Measurements from ENCODE around the gene EIF2B4. TPM values are rescaled to one million over a fixed set of nuclear protein-coding genes. Genes with fewer than 3 reads are reported as not detected.

Gene EIF2B4
- total and polyA plus RNA-seq, 2 of the 13 experiments (the other 11 are each of a cell fraction or from before 2014, with no cell fraction given) = 91.5 to 96.4 TPM

DNA sequence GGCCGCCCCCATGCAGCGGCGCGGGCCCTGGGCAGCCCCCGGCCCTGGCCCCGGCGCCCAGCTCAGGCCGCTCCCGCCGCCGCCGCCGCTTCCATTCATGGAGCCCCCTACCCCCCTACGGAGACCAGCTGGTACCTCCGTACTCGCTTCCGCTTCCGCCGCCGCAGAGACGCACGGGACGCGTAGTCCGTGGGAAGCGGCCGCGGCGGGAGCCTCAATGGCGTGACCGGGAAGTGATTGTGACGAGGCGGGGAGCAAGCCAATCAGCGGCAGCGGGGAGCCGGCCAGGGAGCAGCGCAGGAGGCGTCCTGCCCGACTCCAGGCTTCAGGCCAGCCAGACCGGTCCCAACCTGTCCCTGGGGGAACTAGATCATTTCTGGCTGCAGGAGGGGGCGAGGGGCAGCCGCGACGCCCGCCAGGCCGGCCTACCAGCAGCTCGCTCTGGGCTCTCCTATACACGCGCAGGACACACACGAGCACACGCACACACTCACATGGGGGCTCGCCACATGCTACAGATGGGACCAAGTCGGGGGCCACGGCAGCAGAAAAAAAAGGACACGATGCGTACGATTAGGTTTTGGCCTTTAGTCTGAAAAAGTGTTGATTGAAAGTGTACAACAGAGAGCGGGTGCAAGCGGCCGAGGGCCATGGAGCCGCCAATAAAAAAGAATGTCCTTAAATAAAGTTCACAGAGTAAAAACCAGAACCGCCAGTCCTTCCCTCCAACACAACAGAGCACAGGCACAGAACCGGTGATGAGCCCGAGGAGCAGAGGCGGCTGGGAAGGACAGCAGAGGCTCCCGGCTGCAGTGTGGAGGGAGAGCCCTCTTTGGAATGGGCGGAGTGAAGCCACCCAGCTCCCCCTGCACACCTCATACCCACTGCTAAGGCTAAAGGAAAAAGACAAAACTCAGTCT, 10.7 kb upstream of the EIF2B4 start, which contains the start of gene ZNF513:
TSS of gene ZNF513 (minus strand) at position 109 of the 920 bp plus-strand sequence. CDS start 208 bp downstream, outside the sequence.
- DNase-seq (ENCODE audit: low spot score) = peak; percentile 63
- TF ChIP-seq ARHGAP35 (CRISPR knock-in tag; IDR thresholded peaks at IDR 0.05; ENCODE audit: borderline replicate concordance) = peak; percentile 44; the same call in 1 of the 2 replicates
- no peak for TF ChIP-seq SNAPC2 (CRISPR knock-in tag; IDR thresholded peaks at IDR 0.05)
- TF ChIP-seq ZNF776 (CRISPR knock-in tag; IDR thresholded peaks at IDR 0.05) = 0 out of 2 replicates have a peak, but pooled peaks have one; percentile 77
- TF ChIP-seq POLR2A (IDR thresholded peaks at IDR 0.05; ENCODE audit: insufficient read depth in 1 of 2, low read depth in 2 of 2, low read length in 2 of 2) = peak in 1 of 2 experiments; percentile 17; a peak in 1 of 4 replicates
- TF ChIP-seq, protein P1, sequence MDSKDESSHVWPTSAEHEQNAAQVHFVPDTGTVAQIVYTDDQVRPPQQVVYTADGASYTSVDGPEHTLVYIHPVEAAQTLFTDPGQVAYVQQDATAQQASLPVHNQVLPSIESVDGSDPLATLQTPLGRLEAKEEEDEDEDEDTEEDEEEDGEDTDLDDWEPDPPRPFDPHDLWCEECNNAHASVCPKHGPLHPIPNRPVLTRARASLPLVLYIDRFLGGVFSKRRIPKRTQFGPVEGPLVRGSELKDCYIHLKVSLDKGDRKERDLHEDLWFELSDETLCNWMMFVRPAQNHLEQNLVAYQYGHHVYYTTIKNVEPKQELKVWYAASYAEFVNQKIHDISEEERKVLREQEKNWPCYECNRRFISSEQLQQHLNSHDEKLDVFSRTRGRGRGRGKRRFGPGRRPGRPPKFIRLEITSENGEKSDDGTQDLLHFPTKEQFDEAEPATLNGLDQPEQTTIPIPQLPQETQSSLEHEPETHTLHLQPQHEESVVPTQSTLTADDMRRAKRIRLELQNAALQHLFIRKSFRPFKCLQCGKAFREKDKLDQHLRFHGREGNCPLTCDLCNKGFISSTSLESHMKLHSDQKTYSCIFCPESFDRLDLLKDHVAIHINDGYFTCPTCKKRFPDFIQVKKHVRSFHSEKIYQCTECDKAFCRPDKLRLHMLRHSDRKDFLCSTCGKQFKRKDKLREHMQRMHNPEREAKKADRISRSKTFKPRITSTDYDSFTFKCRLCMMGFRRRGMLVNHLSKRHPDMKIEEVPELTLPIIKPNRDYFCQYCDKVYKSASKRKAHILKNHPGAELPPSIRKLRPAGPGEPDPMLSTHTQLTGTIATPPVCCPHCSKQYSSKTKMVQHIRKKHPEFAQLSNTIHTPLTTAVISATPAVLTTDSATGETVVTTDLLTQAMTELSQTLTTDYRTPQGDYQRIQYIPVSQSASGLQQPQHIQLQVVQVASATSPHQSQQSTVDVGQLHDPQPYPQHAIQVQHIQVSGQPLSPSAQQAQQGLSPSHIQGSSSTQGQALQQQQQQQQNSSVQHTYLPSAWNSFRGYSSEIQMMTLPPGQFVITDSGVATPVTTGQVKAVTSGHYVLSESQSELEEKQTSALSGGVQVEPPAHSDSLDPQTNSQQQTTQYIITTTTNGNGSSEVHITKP (CRISPR knock-in tag; IDR thresholded peaks at IDR 0.05; ENCODE audit: low read depth) = peak; percentile 98
- TF ChIP-seq SALL1 (CRISPR knock-in tag; IDR thresholded peaks at IDR 0.05) = peak; percentile 34; the same call in 1 of the 2 replicates
- TF ChIP-seq, protein P2, sequence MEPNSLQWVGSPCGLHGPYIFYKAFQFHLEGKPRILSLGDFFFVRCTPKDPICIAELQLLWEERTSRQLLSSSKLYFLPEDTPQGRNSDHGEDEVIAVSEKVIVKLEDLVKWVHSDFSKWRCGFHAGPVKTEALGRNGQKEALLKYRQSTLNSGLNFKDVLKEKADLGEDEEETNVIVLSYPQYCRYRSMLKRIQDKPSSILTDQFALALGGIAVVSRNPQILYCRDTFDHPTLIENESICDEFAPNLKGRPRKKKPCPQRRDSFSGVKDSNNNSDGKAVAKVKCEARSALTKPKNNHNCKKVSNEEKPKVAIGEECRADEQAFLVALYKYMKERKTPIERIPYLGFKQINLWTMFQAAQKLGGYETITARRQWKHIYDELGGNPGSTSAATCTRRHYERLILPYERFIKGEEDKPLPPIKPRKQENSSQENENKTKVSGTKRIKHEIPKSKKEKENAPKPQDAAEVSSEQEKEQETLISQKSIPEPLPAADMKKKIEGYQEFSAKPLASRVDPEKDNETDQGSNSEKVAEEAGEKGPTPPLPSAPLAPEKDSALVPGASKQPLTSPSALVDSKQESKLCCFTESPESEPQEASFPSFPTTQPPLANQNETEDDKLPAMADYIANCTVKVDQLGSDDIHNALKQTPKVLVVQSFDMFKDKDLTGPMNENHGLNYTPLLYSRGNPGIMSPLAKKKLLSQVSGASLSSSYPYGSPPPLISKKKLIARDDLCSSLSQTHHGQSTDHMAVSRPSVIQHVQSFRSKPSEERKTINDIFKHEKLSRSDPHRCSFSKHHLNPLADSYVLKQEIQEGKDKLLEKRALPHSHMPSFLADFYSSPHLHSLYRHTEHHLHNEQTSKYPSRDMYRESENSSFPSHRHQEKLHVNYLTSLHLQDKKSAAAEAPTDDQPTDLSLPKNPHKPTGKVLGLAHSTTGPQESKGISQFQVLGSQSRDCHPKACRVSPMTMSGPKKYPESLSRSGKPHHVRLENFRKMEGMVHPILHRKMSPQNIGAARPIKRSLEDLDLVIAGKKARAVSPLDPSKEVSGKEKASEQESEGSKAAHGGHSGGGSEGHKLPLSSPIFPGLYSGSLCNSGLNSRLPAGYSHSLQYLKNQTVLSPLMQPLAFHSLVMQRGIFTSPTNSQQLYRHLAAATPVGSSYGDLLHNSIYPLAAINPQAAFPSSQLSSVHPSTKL (CRISPR knock-in tag; IDR thresholded peaks at IDR 0.05) = no peak
- 0 out of 2 replicates have a peak, but pooled peaks have one; percentile 12 for TF ChIP-seq RBAK (CRISPR knock-in tag; IDR thresholded peaks at IDR 0.05)
- 0 out of 2 replicates have a peak, but pooled peaks have one; percentile 34 for TF ChIP-seq POLR2AphosphoS2 (IDR thresholded peaks at IDR 0.05; ENCODE audit: low read depth, low read length)
- TF ChIP-seq, protein P3, sequence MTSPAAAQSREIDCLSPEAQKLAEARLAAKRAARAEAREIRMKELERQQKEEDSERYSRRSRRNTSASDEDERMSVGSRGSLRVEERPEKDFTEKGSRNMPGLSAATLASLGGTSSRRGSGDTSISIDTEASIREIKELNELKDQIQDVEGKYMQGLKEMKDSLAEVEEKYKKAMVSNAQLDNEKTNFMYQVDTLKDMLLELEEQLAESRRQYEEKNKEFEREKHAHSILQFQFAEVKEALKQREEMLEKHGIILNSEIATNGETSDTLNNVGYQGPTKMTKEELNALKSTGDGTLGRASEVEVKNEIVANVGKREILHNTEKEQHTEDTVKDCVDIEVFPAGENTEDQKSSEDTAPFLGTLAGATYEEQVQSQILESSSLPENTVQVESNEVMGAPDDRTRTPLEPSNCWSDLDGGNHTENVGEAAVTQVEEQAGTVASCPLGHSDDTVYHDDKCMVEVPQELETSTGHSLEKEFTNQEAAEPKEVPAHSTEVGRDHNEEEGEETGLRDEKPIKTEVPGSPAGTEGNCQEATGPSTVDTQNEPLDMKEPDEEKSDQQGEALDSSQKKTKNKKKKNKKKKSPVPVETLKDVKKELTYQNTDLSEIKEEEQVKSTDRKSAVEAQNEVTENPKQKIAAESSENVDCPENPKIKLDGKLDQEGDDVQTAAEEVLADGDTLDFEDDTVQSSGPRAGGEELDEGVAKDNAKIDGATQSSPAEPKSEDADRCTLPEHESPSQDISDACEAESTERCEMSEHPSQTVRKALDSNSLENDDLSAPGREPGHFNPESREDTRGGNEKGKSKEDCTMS (CRISPR knock-in tag; conservative IDR thresholded peaks at IDR 0.05) = no peak
- 0 out of 2 replicates have a peak, but pooled peaks have one; percentile 34 for TF ChIP-seq KDM5B (CRISPR knock-in tag; IDR thresholded peaks at IDR 0.05; ENCODE audit: borderline replicate concordance)
- peak; percentile 22; the same call in 1 of the 2 replicates for TF ChIP-seq SUZ12 (IDR thresholded peaks at IDR 0.05; ENCODE audit: low read depth, low read length)

More for the DNA sequence above, 10.7 kb upstream of the EIF2B4 start, which contains the start of gene ZNF513:
- BruUV-seq (replicated peaks) = no TSS peak
- 82% methylated on average over 67 of the region's 67 CpGs for WGBS (ENCODE audit: low lambda C conversion rate)
- CTCF ChIA-PET (ENCODE audit: low intra/inter-chr PET ratio, low total read pairs) = no interaction called here
- Histone ChIP-seq H3K4me1 (ENCODE audit: insufficient read depth, low read length) (peaks cover 26% of the 10 kb centered on the region), H3K9me3 (ENCODE audit: low read length) (no peaks in the 10 kb centered on the region), H4K20me1 (ENCODE audit: insufficient read depth, low read length) (peaks cover 3% of the 10 kb centered on the region; the same call in 1 of the 2 replicates), H3K4me3 (replicated peaks in 1 of 3; ENCODE audit: insufficient read depth in 1 of 3, low read depth in 2 of 3, low read length in 3 of 3) (peak within 1 kb of the TSS; percentile 50 to 75 (median 63)), H3K9ac (ENCODE audit: insufficient read depth, low read depth, low read length) (peak within 1 kb of the TSS; percentile 75), H3K27me3 (ENCODE audit: control insufficient read depth in 1 of 2, insufficient read depth in 2 of 2, low read length in 2 of 2) (no peaks in the 10 kb centered on the region), H3K79me2 (ENCODE audit: insufficient read depth, low read length) (peaks cover 3% of the 10 kb centered on the region), H3K4me2 (ENCODE audit: low read depth, low read length) (peak within 1 kb of the TSS; percentile 90), H3K27ac (ENCODE audit: extremely low read length, insufficient read depth, low read length) (peak within 1 kb of the TSS; percentile 85), H2AFZ (ENCODE audit: low read length) (no peak within 1 kb of the TSS), H3K36me3 (replicated peaks in 1 of 2; ENCODE audit: control insufficient read depth in 1 of 2, insufficient read depth in 2 of 2, low read length in 2 of 2) (peaks cover 46 to 71% of the 10 kb centered on the region in 2 experiments)
- intact Hi-C loops (cut with micrococcal nuclease; ENCODE audit: unreplicated experiment) = no loop called here
- POLR2A ChIA-PET = interaction anchor here (1.1 to 5.1 kb wide), 5 partner anchors 10 to 59 kb away, joined by 6 to 38 read pairs (median 22); partner anchors contain the start of genes EIF2B4, GTF3C2, MPV17 and NRBP1
- FAIRE-seq = no peak
- in situ Hi-C loops (cut with HindIII; ENCODE audit: extremely low pct_ligation_motif_present, low pct_unique_long_range_greater_than_20kb) = no loop called here
- ATAC-seq = peak; percentile 56
